ENCODE measurements around the gene PKNOX1.
A peak's percentile ranks its signal among the peaks of the same experiment; 100 is the strongest.
"Not testable (repeated sequence)": the region's sequence is repeated elsewhere in the genome, so short reads cannot be mapped to it uniquely, and the experiment has no call there.

The PKNOX1 gene, protein sequence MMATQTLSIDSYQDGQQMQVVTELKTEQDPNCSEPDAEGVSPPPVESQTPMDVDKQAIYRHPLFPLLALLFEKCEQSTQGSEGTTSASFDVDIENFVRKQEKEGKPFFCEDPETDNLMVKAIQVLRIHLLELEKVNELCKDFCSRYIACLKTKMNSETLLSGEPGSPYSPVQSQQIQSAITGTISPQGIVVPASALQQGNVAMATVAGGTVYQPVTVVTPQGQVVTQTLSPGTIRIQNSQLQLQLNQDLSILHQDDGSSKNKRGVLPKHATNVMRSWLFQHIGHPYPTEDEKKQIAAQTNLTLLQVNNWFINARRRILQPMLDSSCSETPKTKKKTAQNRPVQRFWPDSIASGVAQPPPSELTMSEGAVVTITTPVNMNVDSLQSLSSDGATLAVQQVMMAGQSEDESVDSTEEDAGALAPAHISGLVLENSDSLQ

GRCh38 chr21:42973991-42974831, at the start of gene PKNOX1:
PKNOX1 (plus strand) TSS chr21:42974562; CDS start chr21:43004382, 29,820 bp downstream.
- H3K4me3 ChIP-seq (ENCODE audit: low read depth, low read length), result peak within 1 kb of the TSS; percentile 87
- TF ChIP-seq POLR2A (IDR thresholded peaks at IDR 0.05; ENCODE audit: extremely low read depth, insufficient read length), result peak; percentile 54
- peak; percentile 67 for TF ChIP-seq MYC (IDR thresholded peaks at IDR 0.05; ENCODE audit: low read depth, low read length)
- no peak for TF ChIP-seq CTCF (IDR thresholded peaks at IDR 0.05; ENCODE audit: low read depth, low read length)
- TF ChIP-seq, protein P1, sequence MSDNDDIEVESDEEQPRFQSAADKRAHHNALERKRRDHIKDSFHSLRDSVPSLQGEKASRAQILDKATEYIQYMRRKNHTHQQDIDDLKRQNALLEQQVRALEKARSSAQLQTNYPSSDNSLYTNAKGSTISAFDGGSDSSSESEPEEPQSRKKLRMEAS (IDR thresholded peaks at IDR 0.05; ENCODE audit: low read depth, low read length), result peak; percentile 72
- DNase-seq (ENCODE audit: low read depth), result peak; percentile 98

DNA sequence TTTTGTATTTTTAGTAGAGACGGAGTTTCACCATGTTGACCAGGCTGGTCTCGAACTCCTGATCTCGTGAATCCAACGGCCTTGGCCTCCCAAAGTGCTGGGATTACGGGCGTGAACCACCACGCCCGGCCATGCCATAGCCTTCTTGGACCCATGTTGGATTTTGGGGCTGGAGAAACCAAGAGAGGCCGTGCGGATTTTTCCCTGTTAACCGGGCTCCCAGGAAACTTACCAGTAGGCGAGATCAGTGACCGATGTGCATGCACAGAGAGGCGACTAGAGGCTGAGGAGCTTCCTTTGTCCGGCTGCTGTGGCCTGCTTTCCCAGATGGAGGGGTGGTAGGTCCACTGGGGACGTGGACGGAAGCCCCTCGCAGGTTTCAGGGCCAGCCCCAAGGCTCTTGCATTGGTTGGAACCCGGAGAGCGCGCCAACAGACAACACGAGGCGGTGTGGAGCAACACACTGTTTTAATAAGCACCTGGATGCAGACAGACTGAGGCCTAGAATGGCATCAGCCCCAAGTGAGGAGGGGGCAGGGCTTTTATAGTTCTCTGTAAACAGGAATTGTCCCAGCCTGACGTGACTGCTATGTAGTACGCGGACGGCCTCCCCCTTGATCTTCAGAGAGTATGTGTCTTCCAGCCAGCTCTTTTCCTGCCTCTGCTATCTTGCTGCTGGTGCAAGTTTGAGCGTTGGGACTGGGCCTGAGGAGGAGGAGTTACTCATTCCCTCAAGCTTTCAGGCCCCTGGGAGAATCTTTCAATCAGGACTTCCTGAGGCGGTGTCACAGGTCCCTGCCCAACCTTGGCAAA, 49.0 kb upstream of the PKNOX1 start, which contains the start of gene ERVH48-1:
TSS of gene ERVH48-1 (minus strand) at position 517 of the 813 bp plus-strand sequence. CDS start 6,624 bp downstream, outside the sequence.
- peak; percentile 68 for DNase-seq (ENCODE audit: low read depth)
- no peak within 1 kb of the TSS for H3K4me3 ChIP-seq (ENCODE audit: low read depth, low read length)

DNA sequence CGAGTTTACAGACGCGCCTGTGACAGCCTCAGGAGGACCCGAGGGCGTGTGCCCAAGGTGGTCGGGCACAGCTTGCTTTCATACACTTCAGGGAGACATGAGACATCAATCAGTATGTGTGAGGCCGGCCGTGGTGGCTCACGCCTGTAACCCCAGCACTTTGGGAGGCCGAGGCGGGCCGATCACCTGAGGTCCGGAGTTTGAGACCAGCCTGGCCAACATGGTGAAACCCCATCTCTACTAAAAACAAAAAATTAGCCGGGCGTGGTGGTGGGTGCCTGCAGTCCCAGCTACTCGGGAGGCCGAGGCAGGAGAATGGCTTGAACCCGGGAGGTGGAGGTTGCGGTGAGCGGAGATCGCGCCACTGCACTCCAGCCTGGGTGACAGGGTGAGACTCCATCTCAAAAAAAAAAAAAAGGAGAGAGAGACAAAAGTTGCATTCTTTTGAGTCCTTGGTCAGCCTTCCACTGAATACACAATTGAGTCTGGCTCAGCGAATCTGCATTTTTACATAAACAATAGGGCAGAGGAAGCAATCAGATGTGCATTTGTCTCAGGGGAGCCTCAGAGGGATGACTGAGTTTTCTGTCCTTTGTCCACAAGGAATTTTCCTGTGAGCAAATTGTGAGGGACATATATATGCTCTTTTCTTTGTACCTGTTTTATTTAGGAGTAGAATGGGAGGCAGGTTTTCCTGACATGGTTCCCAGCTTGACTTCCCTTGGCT, 46.7 kb upstream of the PKNOX1 start:
- H3K4me3 ChIP-seq (ENCODE audit: low read depth, low read length); DNase-seq (ENCODE audit: low read depth): not testable (repeated sequence)

More for the DNA sequence above, 49.0 kb upstream of the PKNOX1 start, which contains the start of gene ERVH48-1:
- no peak for TF ChIP-seq MYC (IDR thresholded peaks at IDR 0.05; ENCODE audit: low read depth, low read length)
- TF ChIP-seq CTCF (IDR thresholded peaks at IDR 0.05; ENCODE audit: low read depth, low read length), result no peak
- TF ChIP-seq, protein P1 (IDR thresholded peaks at IDR 0.05; ENCODE audit: low read depth, low read length), result no peak
- no peak for TF ChIP-seq POLR2A (IDR thresholded peaks at IDR 0.05; ENCODE audit: extremely low read depth, insufficient read length)

DNA sequence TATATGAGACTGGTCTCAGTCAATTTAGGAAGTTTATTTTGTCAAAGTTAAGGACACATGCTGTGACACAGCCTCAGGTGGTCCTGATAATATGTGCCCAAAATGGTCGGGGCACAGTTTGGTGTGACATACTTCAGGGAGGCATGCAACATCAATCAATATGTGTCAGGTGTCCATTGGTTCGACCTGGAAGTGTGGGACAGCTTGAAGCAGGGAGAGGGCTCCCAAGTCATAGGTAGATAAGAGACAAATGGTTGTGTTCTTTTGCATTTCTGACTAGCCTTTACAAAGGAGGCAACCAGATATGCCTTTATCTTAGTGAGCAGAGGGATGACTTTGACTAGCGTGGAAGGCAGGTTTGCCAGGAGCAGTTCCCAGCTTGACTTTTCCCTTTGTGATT, 44.4 kb upstream of the PKNOX1 start:
- no peak for DNase-seq (ENCODE audit: low read depth)

More for the DNA sequence above, 44.4 kb upstream of the PKNOX1 start:
- H3K4me3 ChIP-seq (ENCODE audit: low read depth, low read length), result no peak overlapping the region
- TF ChIP-seq CTCF (IDR thresholded peaks at IDR 0.05; ENCODE audit: low read depth, low read length) (no peak), POLR2A (IDR thresholded peaks at IDR 0.05; ENCODE audit: extremely low read depth, insufficient read length) (no peak), MYC (IDR thresholded peaks at IDR 0.05; ENCODE audit: low read depth, low read length) (no peak)
- TF ChIP-seq, protein P1 (IDR thresholded peaks at IDR 0.05; ENCODE audit: low read depth, low read length), result no peak

All from NB4 (cell line).